GM19035 (cell line): ENCODE results near the gene FAM131A.

ENCODE experiments used
- ATAC-seq: cut with Tn5 transposase; IDR thresholded peaks from one replicate; pipeline ENCODE4 v1.9.1; 2021; ENCODE audit not compliant: unreplicated experiment

Gene FAM131A

GRCh38 chr3:184388936-184389230 is 51.5 kb downstream of the FAM131A start:
- ATAC-seq, result no peak

- no peak for ATAC-seq
These were observed 52.0 kb downstream of the FAM131A start for GRCh38 chr3:184389384-184389783.

DNA sequence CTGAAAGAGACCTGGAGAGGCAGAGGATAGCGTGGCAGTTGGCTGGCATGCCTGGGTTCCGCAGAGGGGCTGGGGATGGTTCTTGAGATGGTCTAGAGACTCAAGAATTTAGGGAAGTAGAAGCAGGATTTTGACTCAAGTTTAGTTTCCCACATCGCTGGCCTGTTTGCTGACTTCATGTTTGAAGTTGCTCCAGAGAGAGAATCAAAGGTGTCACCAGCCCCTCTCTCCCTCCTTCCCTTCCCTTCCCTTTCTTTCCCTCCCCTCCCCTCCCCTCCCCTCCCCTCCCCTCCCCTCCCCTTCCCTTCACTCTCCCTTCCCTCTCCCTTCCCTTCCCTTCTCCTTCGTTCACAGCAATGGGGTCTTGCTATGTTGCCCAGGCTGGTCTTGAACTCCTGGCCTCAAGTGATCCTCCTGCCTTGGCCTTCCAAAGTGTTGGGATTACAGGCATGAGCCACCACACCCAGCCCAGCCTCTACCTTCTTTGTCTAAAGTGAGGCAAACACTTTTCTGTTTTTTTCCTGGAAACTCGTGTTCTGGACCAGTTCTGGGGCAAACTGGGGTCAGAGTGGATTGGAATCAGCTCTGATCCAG is 52.6 kb downstream of the FAM131A start:
- no peak for ATAC-seq

DNA sequence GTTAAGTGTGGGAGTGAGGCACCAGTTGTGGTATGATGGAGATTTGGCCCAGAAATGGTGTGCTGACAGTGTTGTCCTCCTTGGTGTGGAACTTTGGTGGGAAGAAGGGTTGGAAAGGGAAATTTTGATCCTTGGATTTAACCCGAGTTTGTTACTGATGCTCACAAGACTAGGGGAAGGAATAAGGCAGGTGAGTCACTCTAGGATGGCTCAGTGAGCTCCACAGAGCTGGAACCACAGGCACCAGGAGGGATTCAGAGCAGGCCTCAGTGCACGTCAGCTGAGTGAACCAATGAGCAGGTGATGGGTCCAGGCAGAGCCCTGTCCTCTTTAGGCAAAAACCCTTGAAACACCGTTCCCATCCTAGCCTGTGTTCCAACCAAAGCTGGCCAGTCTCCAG is 53.9 kb downstream of the FAM131A start:
- ATAC-seq, result no peak

DNA sequence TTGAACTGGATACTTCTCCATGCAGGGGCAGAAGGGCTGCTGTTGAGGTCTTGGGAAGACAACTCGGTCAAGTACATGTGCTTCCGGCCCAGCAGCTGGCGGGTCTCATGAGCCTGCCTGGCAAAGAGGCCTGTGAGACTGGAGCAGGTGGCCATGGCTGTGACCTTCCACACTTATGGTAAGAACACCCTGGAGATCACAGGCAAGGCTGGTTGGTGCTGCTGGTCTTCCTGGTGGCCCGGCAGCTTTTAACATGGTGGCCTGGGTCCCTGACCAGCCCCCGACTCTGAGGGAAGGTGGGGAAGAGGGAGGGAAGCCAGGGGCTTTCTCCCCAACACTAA is 57.9 kb downstream of the FAM131A start:
- ATAC-seq, result no peak
